ENCODE data around the gene ZNF791.
A peak's percentile ranks its signal among the peaks of the same experiment; 100 is the strongest.
"Not testable (repeated sequence)": the region's sequence is repeated elsewhere in the genome, so short reads cannot be mapped to it uniquely, and the experiment has no call there.

The ZNF791 gene

GRCh38 chr19:12610540-12611360 lies at the start of gene ZNF791, which contains the start of gene ZNF490:
Gene ZNF791 (plus strand): TSS chr19:12610920. CDS start chr19:12611080, 160 bp downstream.
Gene ZNF490 (minus strand): TSS chr19:12610813. CDS start chr19:12610680, 133 bp downstream.
- peak; percentile 93 for DNase-seq

GRCh38 chr19:12564016-12564664 lies 46.6 kb upstream of the ZNF791 start:
- DNase-seq, result peak; percentile 53

- not testable (repeated sequence) for DNase-seq
Observed at GRCh38 chr19:12566380-12566779, 44.3 kb upstream of the ZNF791 start.

GRCh38 chr19:12567951-12568350 lies 42.8 kb upstream of the ZNF791 start:
- DNase-seq, result no peak

- DNase-seq, result peak; percentile 36
Observed at GRCh38 chr19:12574036-12574435, 36.7 kb upstream of the ZNF791 start.

GRCh38 chr19:12578641-12579040 lies 32.1 kb upstream of the ZNF791 start:
- DNase-seq, result no peak

- no peak for DNase-seq
Observed at GRCh38 chr19:12580180-12580694, 30.5 kb upstream of the ZNF791 start.

GRCh38 chr19:12581100-12581499 lies 29.6 kb upstream of the ZNF791 start:
- no peak for DNase-seq

GRCh38 chr19:12596485-12596884 lies 14.2 kb upstream of the ZNF791 start:
- no peak for DNase-seq

- DNase-seq, result no peak
Observed at GRCh38 chr19:12596927-12597548, 13.7 kb upstream of the ZNF791 start.

GRCh38 chr19:12597594-12597993 lies 13.1 kb upstream of the ZNF791 start:
- no peak for DNase-seq

GRCh38 chr19:12603714-12604113 lies 7.0 kb upstream of the ZNF791 start:
- no peak for DNase-seq

- no peak for DNase-seq
Observed at GRCh38 chr19:12606796-12607195, 3.9 kb upstream of the ZNF791 start.

- DNase-seq, result no peak
Observed at GRCh38 chr19:12607631-12608030, 3.1 kb upstream of the ZNF791 start.

GRCh38 chr19:12611361-12611699 lies 610 bp downstream of the ZNF791 start:
- peak; percentile 13 for DNase-seq

- no peak for DNase-seq
Observed at GRCh38 chr19:12617646-12618045, 6.9 kb downstream of the ZNF791 start.

- not testable (repeated sequence) for DNase-seq
Observed at GRCh38 chr19:12621253-12622024, 10.7 kb downstream of the ZNF791 start.

- DNase-seq, result no peak
Observed at GRCh38 chr19:12623361-12624031, 12.8 kb downstream of the ZNF791 start.

GRCh38 chr19:12626958-12627357 lies 16.2 kb downstream of the ZNF791 start:
- no peak for DNase-seq

- peak; percentile 3 for DNase-seq
Observed at GRCh38 chr19:12628040-12629022, 17.6 kb downstream of the ZNF791 start.

GRCh38 chr19:12629215-12629614 lies 18.5 kb downstream of the ZNF791 start:
- no peak for DNase-seq
